HG02763 (cell line): ENCODE results near the gene JARID2.
A peak's percentile ranks its signal among the peaks of the same experiment; 100 is the strongest.

Experiments used
- ATAC-seq: cut with Tn5 transposase; IDR thresholded peaks from one replicate; pipeline ENCODE4 v1.9.1; 2021; ENCODE audit warnings: mild to moderate bottlenecking, moderate library complexity; ENCODE audit not compliant: unreplicated experiment

Gene JARID2

GRCh38 chr6:15245361-15246216 lies at the start of gene JARID2:
TSS of gene JARID2 (plus strand) at chr6:15246069. CDS start at chr6:15246540, 471 bp downstream.
- ATAC-seq: peak; percentile 58

GRCh38 chr6:15200087-15200486 lies 45.8 kb upstream of the JARID2 start:
- no peak for ATAC-seq

- ATAC-seq: no peak
These were observed 40.5 kb upstream of the JARID2 start for GRCh38 chr6:15205321-15205720.

GRCh38 chr6:15206887-15207286 lies 39.0 kb upstream of the JARID2 start:
- no peak for ATAC-seq

GRCh38 chr6:15207923-15208322 lies 37.9 kb upstream of the JARID2 start:
- no peak for ATAC-seq

- no peak for ATAC-seq
These were observed 31.9 kb upstream of the JARID2 start for GRCh38 chr6:15213838-15214400.

- ATAC-seq: no peak
These were observed 27.5 kb upstream of the JARID2 start for GRCh38 chr6:15218401-15218800.

- no peak for ATAC-seq
These were observed 25.8 kb upstream of the JARID2 start for GRCh38 chr6:15220062-15220461.

GRCh38 chr6:15227827-15228318 lies 18.0 kb upstream of the JARID2 start:
- ATAC-seq: no peak

- ATAC-seq: no peak
These were observed 15.0 kb upstream of the JARID2 start for GRCh38 chr6:15230827-15231226.

GRCh38 chr6:15232836-15233510 lies 12.9 kb upstream of the JARID2 start:
- no peak for ATAC-seq

- ATAC-seq: no peak
These were observed 11.7 kb upstream of the JARID2 start for GRCh38 chr6:15234068-15234758.

- ATAC-seq: no peak
These were observed 6.1 kb upstream of the JARID2 start for GRCh38 chr6:15239616-15240364.

- ATAC-seq: no peak
These were observed 3.4 kb upstream of the JARID2 start for GRCh38 chr6:15242503-15242902.

GRCh38 chr6:15242937-15243614 lies 2.8 kb upstream of the JARID2 start:
- ATAC-seq: no peak

GRCh38 chr6:15243910-15244619 lies 1.8 kb upstream of the JARID2 start:
- ATAC-seq: no peak

- peak; percentile 16 for ATAC-seq
These were observed 1.1 kb upstream of the JARID2 start for GRCh38 chr6:15244620-15245360.

GRCh38 chr6:15246217-15246665 lies 372 bp downstream of the JARID2 start:
- ATAC-seq: no peak
